Stimulated activated CD4-positive, alpha-beta T cell treated with anti-CD3 and anti-CD28 coated beads, Interleukin-15, amount 100 ng/mL, for 48 hours (primary cell): ENCODE measurements around the gene OXSR1.
"Not testable (repeated sequence)": the region's sequence is repeated elsewhere in the genome, so short reads cannot be mapped to it uniquely, and the experiment has no call there.

ENCODE experiments used
- DNase-seq, 2 donors: peaks; one replicate each; pipeline ENCODE4 v3.0.0-alpha.2; 2020; ENCODE audit warnings: low read depth in 2 of 2

Gene OXSR1

GRCh38 chr3:38222032-38222634 lies 56.8 kb downstream of the OXSR1 start:
- no peak for DNase-seq

- no peak for DNase-seq
Observed at GRCh38 chr3:38224357-38224756, 59.0 kb downstream of the OXSR1 start.

GRCh38 chr3:38226273-38226672 lies 60.9 kb downstream of the OXSR1 start:
- DNase-seq = no peak

- DNase-seq = no peak
Observed at GRCh38 chr3:38227989-38228388, 62.7 kb downstream of the OXSR1 start.

- DNase-seq = no peak
Observed at GRCh38 chr3:38229036-38229435, 63.7 kb downstream of the OXSR1 start.

- DNase-seq = no peak
Observed at GRCh38 chr3:38232701-38233100, 67.4 kb downstream of the OXSR1 start.

GRCh38 chr3:38235466-38235865 lies 70.1 kb downstream of the OXSR1 start:
- DNase-seq = no peak

- DNase-seq = no peak
Observed at GRCh38 chr3:38238416-38239008, 73.2 kb downstream of the OXSR1 start.

GRCh38 chr3:38242812-38243211 lies 77.5 kb downstream of the OXSR1 start:
- not testable (repeated sequence) for DNase-seq

- no peak for DNase-seq
Observed at GRCh38 chr3:38245930-38246329, 80.6 kb downstream of the OXSR1 start.

- DNase-seq = no peak
Observed at GRCh38 chr3:38247366-38248035, 82.2 kb downstream of the OXSR1 start.

GRCh38 chr3:38250198-38250597 lies 84.9 kb downstream of the OXSR1 start:
- no peak for DNase-seq

- DNase-seq = no peak
Observed at GRCh38 chr3:38251197-38251596, 85.9 kb downstream of the OXSR1 start.

- DNase-seq = no peak
Observed at GRCh38 chr3:38253704-38254103, 88.4 kb downstream of the OXSR1 start.

GRCh38 chr3:38254872-38255271 lies 89.5 kb downstream of the OXSR1 start:
- peak in 1 of 2 donors; percentile 4 for DNase-seq

- DNase-seq = no peak
Observed at GRCh38 chr3:38255627-38256026, 90.3 kb downstream of the OXSR1 start.

- DNase-seq = no peak
Observed at GRCh38 chr3:38257583-38257982, 92.2 kb downstream of the OXSR1 start.

- no peak for DNase-seq
Observed at GRCh38 chr3:38260474-38260873, 95.1 kb downstream of the OXSR1 start.

- DNase-seq = no peak
Observed at GRCh38 chr3:38264353-38264771, 99.0 kb downstream of the OXSR1 start.

GRCh38 chr3:38264779-38265178 lies 99.4 kb downstream of the OXSR1 start:
- no peak for DNase-seq

- no peak for DNase-seq
Observed at GRCh38 chr3:38265604-38266307, 100.4 kb downstream of the OXSR1 start, which contains the start of gene SLC22A13. Gene SLC22A13, plus strand, starts transcription at chr3:38265812. Its CDS starts 49 bp downstream, at chr3:38265861.

GRCh38 chr3:38266810-38267209 lies 101.5 kb downstream of the OXSR1 start:
- no peak for DNase-seq

- DNase-seq = no peak
Observed at GRCh38 chr3:38267662-38268061, 102.3 kb downstream of the OXSR1 start.
